NCI-H1694 (cell line): Measurements from ENCODE around the gene NRDC.

ENCODE experiments used
- DNase-seq: peaks from one replicate; lab custom pipeline; 2025; lab: John Stamatoyannopoulos, UW

The NRDC gene

GRCh38 chr1:51761351-51761750, 117.2 kb downstream of the NRDC start:
- no peak for DNase-seq

- DNase-seq: no peak
Observed at GRCh38 chr1:51760872-51761271, 117.7 kb downstream of the NRDC start.

GRCh38 chr1:51758310-51758709, 120.2 kb downstream of the NRDC start:
- DNase-seq: no peak

GRCh38 chr1:51756290-51756689, 122.2 kb downstream of the NRDC start:
- DNase-seq: no peak

GRCh38 chr1:51755437-51755836, 123.1 kb downstream of the NRDC start:
- no peak for DNase-seq

- DNase-seq: no peak
Observed at GRCh38 chr1:51754666-51755065, 123.9 kb downstream of the NRDC start.

GRCh38 chr1:51753969-51754368, 124.6 kb downstream of the NRDC start:
- no peak for DNase-seq

GRCh38 chr1:51752073-51752948, 126.2 kb downstream of the NRDC start:
- DNase-seq: no peak

GRCh38 chr1:51750729-51751128, 127.8 kb downstream of the NRDC start:
- no peak for DNase-seq

- no peak for DNase-seq
Observed at GRCh38 chr1:51750218-51750617, 128.3 kb downstream of the NRDC start.

- DNase-seq: no peak
Observed at GRCh38 chr1:51749151-51749550, 129.4 kb downstream of the NRDC start.

- no peak for DNase-seq
Observed at GRCh38 chr1:51745304-51745570, 133.3 kb downstream of the NRDC start.

GRCh38 chr1:51744506-51745303, 133.8 kb downstream of the NRDC start:
- DNase-seq: no peak

GRCh38 chr1:51741121-51741681, 137.3 kb downstream of the NRDC start:
- no peak for DNase-seq

- no peak for DNase-seq
Observed at GRCh38 chr1:51740652-51741051, 137.9 kb downstream of the NRDC start.
